IPS-18a (cell line): Measurements from ENCODE around the gene ALG12.

Experiments
- H3K27ac ChIP-seq: one replicate; pipeline ENCODE4 v1.5.1; 2013; ENCODE audit warnings: low read length
- H3K27me3 ChIP-seq: one replicate; pipeline ENCODE4 v1.6.1; 2013; ENCODE audit warnings: mild to moderate bottlenecking, low read length; ENCODE audit not compliant: control insufficient read depth, insufficient read depth
- H3K36me3 ChIP-seq: one replicate; pipeline ENCODE4 v1.6.1; 2013; ENCODE audit warnings: low read depth, low read length; ENCODE audit not compliant: control insufficient read depth
- H3K4me1 ChIP-seq: one replicate; pipeline ENCODE4 v1.6.1; 2013; ENCODE audit warnings: low read depth, low read length; ENCODE audit not compliant: control insufficient read depth
- H3K4me3 ChIP-seq: one replicate; pipeline ENCODE4 v1.5.1; 2013; ENCODE audit warnings: low read length
- H3K9ac ChIP-seq: one replicate; pipeline ENCODE4 v1.6.1; 2013; ENCODE audit warnings: mild to moderate bottlenecking, low read length, moderate library complexity
- H3K9me3 ChIP-seq: one replicate; pipeline ENCODE4 v1.6.1; 2013; ENCODE audit warnings: low read depth, low read length; ENCODE audit not compliant: control insufficient read depth

ALG12 gene

DNA sequence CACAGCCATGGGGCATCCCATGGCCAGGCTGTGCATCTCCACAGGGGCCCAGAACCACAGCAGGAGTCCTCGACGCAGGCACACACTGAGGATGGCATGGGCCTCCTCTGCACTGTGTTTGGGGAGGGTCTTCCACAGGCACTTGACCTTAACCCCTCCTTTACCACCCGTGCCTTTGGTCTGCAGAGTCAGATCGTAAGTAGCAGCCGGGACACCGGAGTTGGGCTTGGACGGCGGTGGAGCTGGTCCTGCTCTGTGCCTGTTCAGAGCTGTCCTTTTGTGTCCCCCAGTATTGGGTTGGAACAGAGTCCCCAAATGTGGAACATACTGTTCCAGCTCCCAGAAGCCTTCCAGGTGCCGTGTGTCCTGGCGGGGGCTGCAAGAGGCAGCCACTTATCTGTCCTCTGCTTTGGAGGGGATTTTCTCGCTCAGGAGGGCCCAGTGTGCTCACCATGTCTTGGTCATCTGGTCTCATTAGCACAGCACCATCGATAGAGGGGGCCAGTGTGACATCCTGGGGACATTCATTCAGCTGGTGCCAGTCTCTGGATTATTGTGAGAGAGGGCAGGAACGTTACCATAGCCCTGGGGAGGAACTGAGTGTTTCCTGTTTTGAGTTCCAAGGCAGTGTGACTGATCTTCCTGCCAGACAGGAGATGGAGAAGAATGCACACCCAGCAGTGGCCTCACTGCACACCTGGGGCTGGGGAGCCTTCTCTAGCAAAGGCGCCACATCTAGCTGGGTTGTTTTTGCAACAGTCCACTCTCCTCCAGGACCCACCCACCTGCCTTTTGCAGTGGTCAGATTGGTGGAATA lies 12.6 kb upstream of the ALG12 start:
- Histone ChIP-seq H3K4me1 (no peaks in the 10 kb centered on the region), H3K27ac (no peak overlapping the region), H3K9me3 (no peaks in the 10 kb centered on the region), H3K36me3 (no peaks in the 10 kb centered on the region), H3K4me3 (no peak overlapping the region), H3K9ac (no peak overlapping the region), H3K27me3 (peaks cover 15% of the 10 kb centered on the region)

DNA sequence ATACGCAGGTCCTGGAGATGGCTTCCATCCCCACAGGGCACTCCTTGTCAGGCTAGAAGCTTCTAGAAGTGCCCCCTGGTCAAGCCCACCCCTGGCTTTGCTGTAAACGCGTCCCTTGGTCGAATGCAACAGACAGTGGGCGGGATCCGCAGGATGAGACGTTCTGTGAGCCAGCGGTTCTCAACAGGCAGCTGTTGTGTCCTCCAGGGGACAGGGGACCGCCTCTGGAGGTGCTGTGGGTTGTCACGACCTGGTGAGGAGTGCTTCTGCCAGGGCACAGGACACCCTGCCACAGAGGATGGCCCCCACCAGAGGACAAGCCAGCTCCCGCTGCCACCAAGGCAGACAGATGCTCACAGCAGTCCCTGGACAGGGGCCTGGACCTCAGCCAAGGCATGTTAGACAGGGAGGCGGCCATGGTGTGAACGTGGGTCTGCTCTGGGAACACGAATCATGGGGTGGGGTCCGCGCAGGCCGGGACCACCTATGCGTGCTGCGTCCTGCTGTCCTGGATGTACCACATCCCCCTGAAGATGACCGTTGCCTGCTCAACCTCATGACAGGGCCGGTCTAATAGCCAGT lies 11.8 kb upstream of the ALG12 start:
- no peak overlapping the region for H3K9ac ChIP-seq
- no peak overlapping the region for H3K27ac ChIP-seq
- no peaks in the 10 kb centered on the region for H3K4me1 ChIP-seq
- no peak overlapping the region for H3K4me3 ChIP-seq
- no peaks in the 10 kb centered on the region for H3K9me3 ChIP-seq
- no peaks in the 10 kb centered on the region for H3K36me3 ChIP-seq
- peaks cover 15% of the 10 kb centered on the region for H3K27me3 ChIP-seq

DNA sequence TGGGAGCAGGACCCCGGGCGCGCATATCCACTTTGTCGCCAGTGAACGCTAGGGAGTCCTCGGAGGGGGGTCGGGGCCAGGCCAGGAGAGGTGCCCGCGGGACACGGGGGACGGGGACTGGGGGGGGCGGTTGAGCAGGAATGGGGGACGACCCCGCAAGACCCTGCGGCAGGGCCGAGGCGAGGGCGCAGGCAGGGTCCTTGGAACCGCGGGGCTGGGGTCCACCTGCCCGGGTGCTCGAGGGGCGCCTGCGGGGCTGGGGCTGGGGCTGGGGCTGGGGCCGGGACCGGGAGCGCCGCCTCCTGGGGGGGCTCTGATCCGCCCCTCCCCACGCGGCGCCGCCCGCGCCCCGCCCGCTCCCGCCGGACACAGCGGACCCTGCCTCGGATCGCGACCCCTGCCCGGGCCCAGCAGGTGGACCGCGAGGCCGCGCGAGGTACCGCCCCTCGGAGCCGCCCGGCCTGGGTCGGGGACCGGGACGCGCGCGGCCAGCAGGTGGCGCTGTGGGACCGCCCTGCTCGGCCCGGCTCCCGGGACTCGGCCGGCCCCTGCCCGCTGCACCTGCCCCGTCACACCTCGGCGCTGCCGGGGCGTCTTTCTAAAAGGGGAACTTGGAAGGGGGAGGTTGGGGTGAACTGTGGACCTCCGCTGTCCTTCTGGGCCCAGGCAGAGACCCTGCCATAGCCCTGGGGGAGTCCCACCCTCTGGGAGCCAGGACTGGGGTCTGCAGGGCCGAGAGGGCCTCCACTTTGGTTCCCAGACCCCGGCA lies 11.2 kb upstream of the ALG12 start:
- Histone ChIP-seq H3K36me3 (no peaks in the 10 kb centered on the region), H3K4me1 (no peaks in the 10 kb centered on the region), H3K27ac (no peak overlapping the region), H3K9ac (no peak overlapping the region), H3K9me3 (no peaks in the 10 kb centered on the region), H3K27me3 (peaks cover 15% of the 10 kb centered on the region), H3K4me3 (no peak overlapping the region)

DNA sequence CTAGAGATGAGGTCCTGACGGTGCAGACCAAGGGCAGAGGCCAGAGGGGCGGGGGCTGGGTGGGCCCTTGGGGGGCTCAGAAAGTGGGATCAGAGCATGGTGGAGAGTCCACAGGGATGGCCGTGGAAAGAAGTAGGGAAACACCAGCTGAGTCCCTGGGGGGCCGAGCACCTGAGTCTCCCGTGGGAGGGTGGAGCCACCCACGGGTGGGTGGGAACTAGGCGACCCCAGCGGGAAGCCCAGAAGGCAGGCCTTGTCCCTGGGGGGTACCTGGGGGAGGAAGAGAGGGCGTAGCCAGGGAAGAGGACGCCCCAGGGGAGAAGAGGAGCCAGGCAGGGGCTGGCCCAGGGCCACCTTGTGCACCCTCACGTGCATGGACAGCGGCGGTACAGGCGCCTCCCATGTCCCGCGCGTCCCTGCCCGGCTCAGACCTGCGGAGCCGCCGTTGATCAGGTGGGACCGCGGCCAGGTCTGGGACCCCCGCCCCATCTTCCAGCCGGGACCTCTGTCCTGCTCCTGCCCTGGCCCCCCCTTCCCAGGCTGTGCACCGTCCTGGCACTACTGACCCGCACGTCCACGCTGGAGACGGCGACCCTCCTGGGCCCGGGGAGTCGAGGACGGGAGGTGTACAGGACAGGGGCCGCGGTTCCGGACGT lies 10.4 kb upstream of the ALG12 start:
- Histone ChIP-seq H3K4me1 (no peaks in the 10 kb centered on the region), H3K27me3 (peaks cover 15% of the 10 kb centered on the region), H3K4me3 (no peak overlapping the region), H3K9me3 (no peaks in the 10 kb centered on the region), H3K27ac (no peak overlapping the region), H3K36me3 (no peaks in the 10 kb centered on the region), H3K9ac (no peak overlapping the region)

DNA sequence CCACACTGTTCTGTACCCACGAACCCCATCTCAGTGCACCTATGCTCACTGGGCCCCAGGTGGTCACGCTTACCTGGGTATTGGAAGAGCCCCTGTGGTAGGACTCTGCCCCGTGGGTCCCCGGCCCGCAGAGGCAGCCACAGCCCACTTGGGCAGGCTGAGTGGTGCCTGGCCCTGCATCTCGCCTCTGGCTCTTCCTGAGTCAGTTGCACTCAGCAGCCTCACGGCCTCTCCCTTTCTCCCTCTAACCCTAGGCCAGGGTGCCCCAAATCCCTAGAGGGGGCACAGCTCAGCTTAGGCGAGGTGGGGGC lies 9.9 kb upstream of the ALG12 start:
- Histone ChIP-seq H3K4me3 (no peak overlapping the region), H3K36me3 (no peaks in the 10 kb centered on the region), H3K9me3 (no peaks in the 10 kb centered on the region), H3K9ac (no peak overlapping the region), H3K27me3 (peaks cover 15% of the 10 kb centered on the region), H3K4me1 (no peaks in the 10 kb centered on the region), H3K27ac (no peak overlapping the region)

DNA sequence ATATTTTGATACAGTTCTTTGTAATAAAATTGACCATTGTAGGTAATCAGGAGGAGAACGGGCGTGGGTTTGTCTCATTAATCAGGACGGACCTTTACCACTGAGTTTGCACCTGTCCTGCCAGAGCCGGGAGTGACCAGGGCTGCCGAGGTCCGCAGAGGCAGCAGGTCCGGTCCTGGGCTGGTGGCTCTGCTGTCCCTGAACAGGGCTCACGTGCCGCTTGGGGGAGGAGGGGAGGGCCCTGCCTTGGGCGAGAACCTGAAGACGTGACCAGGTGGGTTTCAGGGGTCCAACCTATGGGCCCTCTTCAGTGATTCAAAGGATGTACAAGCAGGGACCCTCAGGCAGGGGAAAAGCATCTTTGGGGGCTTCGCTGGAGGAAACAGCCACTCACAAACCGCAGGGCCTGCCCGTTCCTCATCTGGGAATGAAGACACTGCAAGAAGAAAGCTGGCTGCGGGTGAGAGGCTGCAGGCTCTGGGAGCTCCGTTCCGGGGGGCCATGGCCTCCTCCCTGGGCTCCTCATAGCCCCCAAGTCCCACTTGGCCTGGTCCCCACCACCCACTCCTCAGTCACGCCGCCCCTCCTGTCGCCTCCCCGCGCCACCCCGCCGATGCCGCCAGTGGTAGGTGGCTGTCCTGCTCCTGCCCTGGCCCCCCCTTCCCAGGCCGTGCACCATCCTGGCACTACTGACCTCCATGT lies 9.4 kb upstream of the ALG12 start:
- peaks cover 15% of the 10 kb centered on the region for H3K27me3 ChIP-seq
- no peaks in the 10 kb centered on the region for H3K9me3 ChIP-seq
- H3K36me3 ChIP-seq = no peaks in the 10 kb centered on the region
- no peak overlapping the region for H3K4me3 ChIP-seq
- H3K27ac ChIP-seq = no peak overlapping the region
- H3K9ac ChIP-seq = no peak overlapping the region
- H3K4me1 ChIP-seq = no peaks in the 10 kb centered on the region

DNA sequence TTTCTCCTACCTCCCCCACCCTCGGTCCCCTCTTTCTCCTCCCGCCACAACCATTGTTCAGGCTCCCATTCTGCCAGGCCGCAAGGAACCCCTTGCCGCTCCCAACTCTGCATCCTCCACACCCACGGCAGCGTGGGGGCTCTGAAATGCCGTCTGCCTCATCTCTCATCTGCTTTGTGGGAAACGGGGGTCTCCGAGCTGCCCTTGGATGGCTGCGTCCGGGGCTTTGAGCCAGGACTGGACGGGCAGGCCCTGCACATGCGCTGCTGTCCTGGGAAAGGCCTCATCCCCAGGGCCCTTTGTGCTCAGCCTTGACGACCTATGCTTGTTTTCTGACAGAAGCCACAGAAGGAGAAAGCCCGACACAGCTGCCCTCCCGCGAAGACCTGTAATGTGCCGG lies 8.7 kb upstream of the ALG12 start:
- no peak overlapping the region for H3K4me3 ChIP-seq
- H3K4me1 ChIP-seq = no peaks in the 10 kb centered on the region
- H3K36me3 ChIP-seq = no peaks in the 10 kb centered on the region
- no peaks in the 10 kb centered on the region for H3K9me3 ChIP-seq
- H3K9ac ChIP-seq = no peak overlapping the region
- peaks cover 15% of the 10 kb centered on the region for H3K27me3 ChIP-seq
- no peak overlapping the region for H3K27ac ChIP-seq

DNA sequence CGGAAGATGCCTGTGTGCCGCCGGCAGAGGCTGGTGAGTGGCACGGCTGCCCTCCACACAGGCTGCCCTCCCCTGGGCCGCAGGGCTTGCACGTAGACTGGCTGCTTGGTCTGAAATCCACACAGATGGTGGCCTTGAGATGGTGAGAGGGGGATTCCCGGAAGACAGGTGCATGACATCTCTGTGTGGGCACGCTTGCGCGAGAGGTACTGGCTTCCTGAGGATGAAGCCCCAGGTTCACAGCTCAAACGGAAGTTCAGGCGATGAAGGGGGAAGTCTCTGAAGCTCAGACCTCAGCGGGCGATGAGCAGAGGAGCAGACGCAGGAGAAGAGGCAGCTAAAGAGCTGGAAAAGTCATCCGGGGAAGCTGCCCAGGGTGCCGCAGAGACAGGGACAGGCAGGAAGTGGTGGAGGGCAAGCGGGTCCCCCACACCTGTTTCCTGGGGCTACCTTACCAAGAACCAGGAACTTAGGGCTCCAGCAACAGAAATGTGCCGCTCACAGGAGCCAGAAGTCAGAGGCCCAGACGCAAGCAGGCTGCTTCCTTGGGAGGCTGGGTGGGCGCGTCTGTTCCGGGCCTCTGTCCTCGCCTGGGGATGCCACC lies 7.4 kb upstream of the ALG12 start:
- Histone ChIP-seq H3K9me3 (no peaks in the 10 kb centered on the region), H3K4me3 (no peak overlapping the region), H3K36me3 (no peaks in the 10 kb centered on the region), H3K27ac (no peak overlapping the region), H3K27me3 (peaks cover 11% of the 10 kb centered on the region), H3K9ac (no peak overlapping the region), H3K4me1 (no peaks in the 10 kb centered on the region)

DNA sequence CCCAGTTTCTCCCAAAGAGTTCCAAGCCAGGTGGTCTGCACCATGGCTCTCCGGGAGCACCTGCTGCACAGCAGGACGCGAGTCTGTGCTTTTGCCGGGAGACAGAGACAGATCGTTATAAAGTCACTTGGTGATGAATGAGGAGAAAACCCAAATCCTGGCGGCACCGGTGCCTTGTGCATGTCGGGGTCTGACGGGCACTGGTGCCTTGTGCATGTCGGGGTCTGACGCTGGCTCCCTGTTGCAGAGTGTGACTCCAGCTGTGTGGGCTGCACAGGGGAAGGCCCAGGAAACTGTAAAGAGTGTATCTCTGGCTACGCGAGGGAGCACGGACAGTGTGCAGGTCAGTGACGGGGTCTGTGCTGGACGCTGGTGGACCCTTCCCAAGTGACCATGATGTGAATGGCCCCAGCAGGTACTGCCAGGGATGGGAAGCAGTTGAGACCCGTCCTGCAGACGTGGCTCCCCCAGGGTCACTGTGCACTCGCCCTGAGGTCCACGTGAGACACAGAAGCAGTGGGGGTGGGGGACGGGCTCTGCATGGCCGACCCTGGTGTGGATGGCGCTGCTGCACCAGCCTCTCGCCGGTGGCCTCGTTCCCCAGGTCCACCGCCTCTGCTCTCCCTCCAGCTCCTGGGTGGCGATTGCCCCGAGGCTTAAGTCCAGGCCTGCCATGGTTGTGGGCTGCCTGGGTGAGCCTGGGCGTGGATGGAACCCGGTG lies 6.0 kb upstream of the ALG12 start:
- Histone ChIP-seq H3K9me3 (no peaks in the 10 kb centered on the region), H3K9ac (no peak overlapping the region), H3K27me3 (no peaks in the 10 kb centered on the region), H3K27ac (no peak overlapping the region), H3K36me3 (peaks cover 4% of the 10 kb centered on the region), H3K4me1 (no peaks in the 10 kb centered on the region), H3K4me3 (no peak overlapping the region)

DNA sequence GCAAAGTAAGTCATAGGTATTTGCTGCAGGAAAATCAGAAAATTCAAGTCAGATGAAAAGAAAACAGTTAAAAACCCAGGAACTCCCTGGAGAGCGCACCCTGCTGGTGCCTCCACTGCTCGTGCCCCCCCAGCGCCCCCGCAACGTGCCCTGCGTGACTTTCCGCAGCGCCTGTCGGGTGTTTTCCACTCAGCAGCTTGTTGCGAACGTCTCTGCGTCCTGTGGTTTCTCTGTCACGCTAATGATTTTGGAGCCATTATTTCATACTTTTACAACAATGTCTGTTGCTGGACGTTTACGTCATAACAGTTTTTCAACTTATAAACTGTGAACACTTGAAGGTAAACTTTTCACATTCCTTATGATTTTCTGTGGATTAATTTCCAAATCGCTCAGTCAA lies 5.2 kb upstream of the ALG12 start:
- peaks cover 4% of the 10 kb centered on the region for H3K36me3 ChIP-seq
- H3K27ac ChIP-seq = no peak overlapping the region
- no peak overlapping the region for H3K9ac ChIP-seq

More for the DNA sequence above, 5.2 kb upstream of the ALG12 start:
- Histone ChIP-seq H3K9me3 (no peaks in the 10 kb centered on the region), H3K4me1 (no peaks in the 10 kb centered on the region), H3K27me3 (no peaks in the 10 kb centered on the region), H3K4me3 (no peak overlapping the region)
